Neuronal stem cell (in vitro differentiated cells): Measurements from ENCODE around the gene AXIN2.

Experiments used
- DNase-seq: peaks from one replicate; pipeline ENCODE4 v3.0.0-alpha.2; 2013; ENCODE audit warnings: low spot score
- H2AFZ ChIP-seq: one replicate; pipeline ENCODE4 v1.6.1; 2013; ENCODE audit warnings: mild to moderate bottlenecking, low read length, inconsistent platforms
- H2AK5ac ChIP-seq: 2 replicates; pipeline ENCODE4 v1.6.1; 2013; ENCODE audit warnings: low read depth, mild to moderate bottlenecking, inconsistent platforms, low read length, moderate library complexity, mixed read lengths
- H2BK120ac ChIP-seq: 2 replicates; pipeline ENCODE4 v1.6.1; 2013; ENCODE audit warnings: low read depth, mild to moderate bottlenecking, inconsistent platforms, low read length, moderate library complexity, mixed read lengths
- H2BK12ac ChIP-seq: one replicate; pipeline ENCODE4 v1.6.1; 2013; ENCODE audit warnings: low read length, inconsistent platforms
- H2BK15ac ChIP-seq: 2 replicates; pipeline ENCODE4 v1.6.1; 2013; ENCODE audit warnings: mild to moderate bottlenecking, low read length, inconsistent platforms, mixed read lengths
- H2BK5ac ChIP-seq: one replicate; pipeline ENCODE4 v1.6.1; 2013; ENCODE audit warnings: inconsistent platforms, mild to moderate bottlenecking, low read length, moderate library complexity
- H3K14ac ChIP-seq: one replicate; pipeline ENCODE4 v1.6.1; 2013; ENCODE audit warnings: low read length, inconsistent platforms
- H3K18ac ChIP-seq: 2 replicates; pipeline ENCODE4 v1.6.1; 2013; ENCODE audit warnings: low read length, inconsistent platforms
- H3K23ac ChIP-seq: 2 replicates; pipeline ENCODE4 v1.6.1; 2013; ENCODE audit warnings: low read depth, mild to moderate bottlenecking, mixed read lengths, low read length, inconsistent platforms; ENCODE audit not compliant: poor library complexity
- H3K27ac ChIP-seq: replicated peaks from 3 replicates; pipeline ENCODE4 v1.5.1; 2013; ENCODE audit warnings: low read length, inconsistent platforms
- H3K27me3 ChIP-seq, 3 experiments: 2 replicates each; pipeline ENCODE4 v1.6.1; 2013; ENCODE audit warnings: low read length in 3 of 3, mild to moderate bottlenecking in 2 of 3, inconsistent platforms in 1 of 3, low read depth in 1 of 3, mixed read lengths in 1 of 3, moderate library complexity in 1 of 3; ENCODE audit not compliant: control insufficient read depth in 3 of 3, insufficient read depth in 3 of 3
- H3K36me3 ChIP-seq, 2 donors: replicated peaks in 1 of 2; 2 replicates each; pipeline ENCODE4 v1.6.1; 2013; ENCODE audit warnings: low read length in 2 of 2; ENCODE audit not compliant: control insufficient read depth in 2 of 2, insufficient read depth in 2 of 2
- H3K4ac ChIP-seq: 2 replicates; pipeline ENCODE4 v1.6.1; 2013; ENCODE audit warnings: inconsistent platforms, mild to moderate bottlenecking, low read length, moderate library complexity
- H3K4me1 ChIP-seq, 2 donors: 1 replicate in 1 of 2; 2 replicates in 1 of 2; pipeline ENCODE4 v1.6.1; 2013; ENCODE audit warnings: low read length in 2 of 2, low read depth in 1 of 2; ENCODE audit not compliant: control insufficient read depth in 2 of 2, insufficient read depth in 1 of 2
- H3K4me2 ChIP-seq: one replicate; pipeline ENCODE4 v1.6.1; 2013; ENCODE audit warnings: mild to moderate bottlenecking, low read length, inconsistent platforms; ENCODE audit not compliant: insufficient read depth, poor library complexity, severe bottlenecking
- H3K4me3 ChIP-seq, 2 donors: 2 replicates each; pipeline ENCODE4 v1.5.1; 2013; ENCODE audit warnings: low read length in 2 of 2, mild to moderate bottlenecking in 2 of 2, inconsistent platforms in 1 of 2, moderate library complexity in 1 of 2
- H3K79me1 ChIP-seq: one replicate; pipeline ENCODE4 v1.6.1; 2013; ENCODE audit warnings: low read depth, mild to moderate bottlenecking, inconsistent platforms, low read length, moderate library complexity
- H3K9ac ChIP-seq: one replicate; pipeline ENCODE4 v1.6.1; 2013; ENCODE audit warnings: mild to moderate bottlenecking, low read depth, low read length, inconsistent platforms; ENCODE audit not compliant: poor library complexity
- H3K9me3 ChIP-seq, 2 donors: replicated peaks in 1 of 2; 2 replicates each; pipeline versions ENCODE3 to v1.6.1; 2013; ENCODE audit warnings: low read length in 2 of 2, mild to moderate bottlenecking in 2 of 2, inconsistent platforms in 1 of 2, low read depth in 1 of 2, mixed read lengths in 1 of 2, moderate library complexity in 1 of 2; ENCODE audit not compliant: control insufficient read depth in 2 of 2, insufficient read depth in 1 of 2
- H4K8ac ChIP-seq: one replicate; pipeline ENCODE4 v1.6.1; 2013; ENCODE audit warnings: low read depth, mild to moderate bottlenecking, inconsistent platforms, low read length, moderate library complexity
- H4K91ac ChIP-seq: one replicate; pipeline ENCODE4 v1.6.1; 2013; ENCODE audit warnings: low read length, low read depth, mild to moderate bottlenecking, inconsistent platforms; ENCODE audit not compliant: poor library complexity
- WGBS, 2 donors: extraction: QIAGEN DNeasy Blood & Tissue Kit; methylation state at CpG; one replicate each; pipeline ENCODE4 v1.1.7; 2013; ENCODE audit warnings: missing lambda C conversion rate in 2 of 2, mixed read lengths in 1 of 2; ENCODE audit not compliant: insufficient read length in 2 of 2, insufficient replicate concordance in 1 of 2; ENCODE audit errors: extremely low coverage in 2 of 2; 5-methylcytosine and 5-hydroxymethylcytosine counted together

The AXIN2 gene

GRCh38 chr17:65536573-65537342, 24.7 kb downstream of the AXIN2 start:
- Histone ChIP-seq H3K14ac (peak overlapping the region; percentile 41), H3K36me3 (peaks cover 24 to 98% of the 10 kb centered on the region in 2 donors), H3K27me3 (no peaks in the 10 kb centered on the region), H3K18ac (no peak overlapping the region), H3K4me1 (peaks cover 17 to 25% of the 10 kb centered on the region in 2 donors), H2BK15ac (no peak overlapping the region), H2BK5ac (no peak overlapping the region), H3K27ac (no peak overlapping the region), H2AFZ (no peak overlapping the region), H2BK120ac (no peak overlapping the region), H3K9me3 (peaks cover 0 to 2% of the 10 kb centered on the region in 2 donors), H3K23ac (no peak overlapping the region), H3K9ac (no peak overlapping the region), H3K4ac (no peak overlapping the region), H3K79me1 (no peaks in the 10 kb centered on the region), H3K4me3 (no peak overlapping the region), H2BK12ac (no peak overlapping the region), H4K91ac (no peak overlapping the region), H3K4me2 (no peak overlapping the region), H4K8ac (no peak overlapping the region), H2AK5ac (no peak overlapping the region)
- WGBS, 2 donors = no CpG with 5 or more reads among the region's 35 CpGs
- no peak for DNase-seq

- DNase-seq = no peak
- Histone ChIP-seq H2AFZ (no peak overlapping the region), H3K9me3 (peaks cover 0 to 2% of the 10 kb centered on the region in 2 donors), H3K14ac (no peak overlapping the region), H4K8ac (no peak overlapping the region), H3K4ac (no peak overlapping the region), H3K9ac (no peak overlapping the region), H2BK120ac (no peak overlapping the region), H2BK5ac (no peak overlapping the region), H2BK12ac (no peak overlapping the region), H3K4me1 (peaks cover 24 to 32% of the 10 kb centered on the region in 2 donors), H3K27ac (no peak overlapping the region), H3K27me3 (no peaks in the 10 kb centered on the region), H3K4me3 (no peak overlapping the region), H3K36me3 (peaks cover 24 to 90% of the 10 kb centered on the region in 2 donors), H2AK5ac (no peak overlapping the region), H3K79me1 (no peaks in the 10 kb centered on the region), H3K23ac (no peak overlapping the region), H3K18ac (no peak overlapping the region), H4K91ac (no peak overlapping the region), H3K4me2 (no peak overlapping the region), H2BK15ac (no peak overlapping the region)
- whole genome bisulfite sequencing, 2 donors = no CpG with 5 or more reads among the region's 17 CpGs
These were observed 25.5 kb downstream of the AXIN2 start for GRCh38 chr17:65535777-65536572.

GRCh38 chr17:65533852-65534457, 27.5 kb downstream of the AXIN2 start:
- Histone ChIP-seq H2BK12ac (no peak overlapping the region), H2BK5ac (no peak overlapping the region), H3K4ac (no peak overlapping the region), H3K9me3 (peaks cover 2 to 4% of the 10 kb centered on the region in 2 donors), H3K9ac (no peak overlapping the region), H2BK15ac (no peak overlapping the region), H2AK5ac (no peak overlapping the region), H3K79me1 (no peaks in the 10 kb centered on the region), H3K4me2 (no peak overlapping the region), H3K27me3 (no peaks in the 10 kb centered on the region), H3K18ac (no peak overlapping the region), H2AFZ (no peak overlapping the region), H3K4me1 (peaks cover 28 to 37% of the 10 kb centered on the region in 2 donors), H2BK120ac (no peak overlapping the region), H3K14ac (no peak overlapping the region), H3K27ac (no peak overlapping the region), H3K36me3 (peaks cover 27 to 84% of the 10 kb centered on the region in 2 donors), H4K8ac (no peak overlapping the region), H3K4me3 (no peak overlapping the region), H4K91ac (no peak overlapping the region), H3K23ac (no peak overlapping the region)
- DNase-seq = no peak
- no CpG with 5 or more reads among the region's 9 CpGs for WGBS, 2 donors
